Testis (tissue), 2 donors: Measurements from ENCODE around the gene GSKIP.

Experiments
- CTCF ChIP-seq, 3 experiments: fragments of 450-650 bp in 2 of 3; fragments of 200-600 bp in 1 of 3; sonication (generic) in 1 of 3; IDR thresholded peaks; one replicate each; pipeline ENCODE4 v1.5.1; 2016 to 2019; ENCODE audit warnings: antibody characterized with exemption in 3 of 3, mild to moderate bottlenecking in 2 of 3, moderate library complexity in 1 of 3
- POLR2A ChIP-seq: fragments of 450-650 bp; IDR thresholded peaks from one replicate; pipeline ENCODE4 v1.6.1; 2017; ENCODE audit warnings: antibody characterized with exemption, mild to moderate bottlenecking, moderate library complexity

DNA sequence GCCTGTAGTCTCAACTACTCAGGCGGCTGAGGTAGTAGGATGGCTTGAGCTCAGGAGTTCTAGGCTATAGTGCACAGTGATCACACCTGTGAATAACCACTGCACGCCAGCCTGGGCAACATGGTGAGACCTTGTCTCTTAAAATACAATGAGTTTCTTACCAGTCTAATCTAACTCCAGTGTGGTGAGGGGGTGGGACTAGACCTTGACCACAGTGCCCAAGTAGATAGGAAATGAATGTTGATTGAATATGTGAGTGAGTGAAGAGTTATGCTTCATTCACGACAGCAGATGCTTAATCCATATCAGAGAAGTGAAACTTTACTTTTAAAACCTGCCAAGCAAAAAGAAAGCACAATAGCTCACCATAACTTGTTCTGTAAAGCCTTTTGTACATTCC lies 17.4 kb downstream of the GSKIP start:
- TF ChIP-seq CTCF (IDR thresholded peaks at IDR 0.05) (no peak), POLR2A (no peak)
